LNCAP (cell line): Measurements from ENCODE around the gene SEC16B.

ENCODE experiments used
- TF ChIP-seq, protein P1 (sequence below): fragments of 450-650 bp; IDR thresholded peaks from 2 replicates; pipeline ENCODE4 v1.5.1; 2017; ENCODE audit warnings: mild to moderate bottlenecking

Gene SEC16B

GRCh38 chr1:177928194-177928593 is 41.7 kb downstream of the SEC16B start:
- TF ChIP-seq, protein P1, sequence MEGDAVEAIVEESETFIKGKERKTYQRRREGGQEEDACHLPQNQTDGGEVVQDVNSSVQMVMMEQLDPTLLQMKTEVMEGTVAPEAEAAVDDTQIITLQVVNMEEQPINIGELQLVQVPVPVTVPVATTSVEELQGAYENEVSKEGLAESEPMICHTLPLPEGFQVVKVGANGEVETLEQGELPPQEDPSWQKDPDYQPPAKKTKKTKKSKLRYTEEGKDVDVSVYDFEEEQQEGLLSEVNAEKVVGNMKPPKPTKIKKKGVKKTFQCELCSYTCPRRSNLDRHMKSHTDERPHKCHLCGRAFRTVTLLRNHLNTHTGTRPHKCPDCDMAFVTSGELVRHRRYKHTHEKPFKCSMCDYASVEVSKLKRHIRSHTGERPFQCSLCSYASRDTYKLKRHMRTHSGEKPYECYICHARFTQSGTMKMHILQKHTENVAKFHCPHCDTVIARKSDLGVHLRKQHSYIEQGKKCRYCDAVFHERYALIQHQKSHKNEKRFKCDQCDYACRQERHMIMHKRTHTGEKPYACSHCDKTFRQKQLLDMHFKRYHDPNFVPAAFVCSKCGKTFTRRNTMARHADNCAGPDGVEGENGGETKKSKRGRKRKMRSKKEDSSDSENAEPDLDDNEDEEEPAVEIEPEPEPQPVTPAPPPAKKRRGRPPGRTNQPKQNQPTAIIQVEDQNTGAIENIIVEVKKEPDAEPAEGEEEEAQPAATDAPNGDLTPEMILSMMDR = no peak

GRCh38 chr1:177927021-177927596 is 42.7 kb downstream of the SEC16B start:
- TF ChIP-seq, protein P1 = no peak

DNA sequence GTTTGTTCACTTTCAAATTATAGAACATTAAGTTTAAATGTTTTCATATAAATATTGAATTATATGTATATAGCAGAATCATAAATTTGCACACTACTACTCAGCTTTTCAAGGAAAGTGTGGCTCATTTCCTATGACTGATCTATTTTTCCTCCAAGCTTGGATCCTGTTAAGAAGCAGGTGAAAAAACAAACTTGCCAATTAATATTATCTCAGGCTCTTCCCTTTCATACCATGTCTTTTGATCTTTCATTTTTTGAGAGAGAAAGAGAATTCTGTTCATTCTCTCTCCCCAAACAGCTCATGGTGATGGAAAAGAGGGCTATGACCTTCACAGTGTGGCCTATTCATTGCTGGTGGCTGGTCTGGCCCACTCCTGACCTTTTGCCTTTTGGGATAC is 43.7 kb downstream of the SEC16B start:
- TF ChIP-seq, protein P1 = no peak

DNA sequence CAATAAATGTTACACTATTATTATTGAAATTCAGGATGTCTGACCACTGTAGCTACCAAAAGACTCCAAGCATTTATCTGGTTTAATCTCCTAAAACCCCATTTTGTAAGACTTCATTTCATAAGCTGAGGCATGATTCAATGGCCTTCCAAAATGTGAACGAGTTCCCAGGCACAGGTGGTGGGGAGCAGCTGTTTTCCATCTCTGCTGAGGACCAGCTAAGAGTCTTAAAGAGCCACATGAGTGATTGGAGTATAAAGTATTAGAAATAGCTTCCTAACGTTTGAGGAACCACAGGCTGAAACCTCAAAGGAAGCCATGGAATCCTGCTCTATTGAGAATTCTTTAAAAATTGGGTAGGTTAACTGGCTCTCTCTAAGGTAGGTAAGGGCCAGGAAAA is 44.9 kb downstream of the SEC16B start:
- TF ChIP-seq, protein P1 = no peak

- TF ChIP-seq, protein P1 = no peak
These were observed 46.4 kb downstream of the SEC16B start for GRCh38 chr1:177923441-177923840.

- TF ChIP-seq, protein P1 = no peak
These were observed 47.6 kb downstream of the SEC16B start for GRCh38 chr1:177922209-177922608.

DNA sequence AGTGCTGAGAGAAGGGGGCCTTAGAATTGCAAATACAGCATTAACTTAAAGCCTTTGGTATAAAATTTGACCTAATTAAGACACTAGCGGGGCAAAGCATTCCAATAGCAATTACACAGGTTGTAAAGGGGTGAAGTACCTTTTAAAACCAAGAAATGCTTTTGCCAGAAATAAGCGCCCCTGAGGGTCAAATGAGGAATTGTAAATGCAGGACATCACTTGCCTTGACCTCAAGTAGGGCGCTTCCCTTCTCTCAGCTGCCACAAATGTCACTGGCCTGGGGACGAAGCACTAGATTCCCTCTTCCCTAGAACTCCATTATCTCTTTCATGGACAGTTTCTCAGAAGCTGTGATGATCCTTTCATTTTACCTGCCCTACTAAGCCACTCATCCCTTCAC is 48.3 kb downstream of the SEC16B start:
- TF ChIP-seq, protein P1 = no peak

GRCh38 chr1:177920091-177920490 is 49.8 kb downstream of the SEC16B start:
- TF ChIP-seq, protein P1 = no peak
